GM06990 (cell line): ENCODE results near the gene TEX38.

Source experiments
- DNase-seq: peaks from one replicate; pipeline ENCODE4 v3.0.0-alpha.2; 2011; ENCODE audit not compliant: insufficient read length; ENCODE audit errors: extremely low read depth
- H3K27me3 ChIP-seq: replicated peaks from 2 replicates; pipeline ENCODE4 v1.6.0; 2011; ENCODE audit warnings: low read length; ENCODE audit not compliant: control insufficient read depth, insufficient read depth
- H3K36me3 ChIP-seq: 2 replicates; pipeline ENCODE4 v1.5.1; 2011; ENCODE audit warnings: low read length; ENCODE audit not compliant: control insufficient read depth, insufficient read depth
- H3K4me3 ChIP-seq: replicated peaks from 2 replicates; pipeline ENCODE4 v1.5.1; 2011; ENCODE audit warnings: low read depth, mild to moderate bottlenecking, control low read depth, low read length
- CTCF ChIP-seq: IDR thresholded peaks from 2 replicates; pipeline ENCODE4 v1.5.1; 2011; ENCODE audit warnings: low read length, control low read depth, mild to moderate bottlenecking, inconsistent platforms; ENCODE audit not compliant: insufficient read depth, poor library complexity, severe bottlenecking

Gene TEX38

GRCh38 chr1:46684670-46685069 is 13.0 kb downstream of the TEX38 start:
- Histone ChIP-seq H3K4me3 (no peak overlapping the region), H3K27me3 (no peaks in the 10 kb centered on the region), H3K36me3 (peaks cover 24% of the 10 kb centered on the region)
- no peak for DNase-seq
- no peak for TF ChIP-seq CTCF

- no peak for DNase-seq
- no peak for TF ChIP-seq CTCF
- H3K4me3 ChIP-seq: no peak overlapping the region
- no peaks in the 10 kb centered on the region for H3K27me3 ChIP-seq
- peaks cover 31% of the 10 kb centered on the region for H3K36me3 ChIP-seq
Measured at GRCh38 chr1:46686255-46686654, 14.6 kb downstream of the TEX38 start.

GRCh38 chr1:46687093-46687659 is 15.5 kb downstream of the TEX38 start:
- H3K27me3 ChIP-seq: no peaks in the 10 kb centered on the region
- no peak overlapping the region for H3K4me3 ChIP-seq
- H3K36me3 ChIP-seq: peaks cover 32% of the 10 kb centered on the region
- no peak for DNase-seq
- no peak for TF ChIP-seq CTCF

GRCh38 chr1:46687921-46688509 is 16.4 kb downstream of the TEX38 start:
- TF ChIP-seq CTCF: no peak
- H3K4me3 ChIP-seq: no peak overlapping the region
- H3K36me3 ChIP-seq: peaks cover 32% of the 10 kb centered on the region
- H3K27me3 ChIP-seq: no peaks in the 10 kb centered on the region
- no peak for DNase-seq

- Histone ChIP-seq H3K36me3 (peaks cover 25% of the 10 kb centered on the region), H3K27me3 (no peaks in the 10 kb centered on the region), H3K4me3 (no peak overlapping the region)
- no peak for DNase-seq
- no peak for TF ChIP-seq CTCF
Measured at GRCh38 chr1:46689356-46689755, 17.7 kb downstream of the TEX38 start.
